Measurements from ENCODE around the gene NUP93. TPM values are rescaled to one million over a fixed set of nuclear protein-coding genes. Genes with fewer than 3 reads are reported as not detected.

The NUP93 gene
- total RNA-seq, 4 donors from 2014 or later, result 38.2 to 46.5 (median 41.2) TPM

GRCh38 chr16:56817938-56818337 is 88.0 kb downstream of the NUP93 start:
- peaks cover 0 to under 1% (median 0%) of the 10 kb centered on the region in 3 donors for H3K4me1 ChIP-seq
- DNase-seq, result no peak
- peaks cover 0 to 49% (median 4%) of the 10 kb centered on the region in 3 donors for H3K36me3 ChIP-seq
- no peak overlapping the region for H3K27ac ChIP-seq
- TF ChIP-seq, protein P1, sequence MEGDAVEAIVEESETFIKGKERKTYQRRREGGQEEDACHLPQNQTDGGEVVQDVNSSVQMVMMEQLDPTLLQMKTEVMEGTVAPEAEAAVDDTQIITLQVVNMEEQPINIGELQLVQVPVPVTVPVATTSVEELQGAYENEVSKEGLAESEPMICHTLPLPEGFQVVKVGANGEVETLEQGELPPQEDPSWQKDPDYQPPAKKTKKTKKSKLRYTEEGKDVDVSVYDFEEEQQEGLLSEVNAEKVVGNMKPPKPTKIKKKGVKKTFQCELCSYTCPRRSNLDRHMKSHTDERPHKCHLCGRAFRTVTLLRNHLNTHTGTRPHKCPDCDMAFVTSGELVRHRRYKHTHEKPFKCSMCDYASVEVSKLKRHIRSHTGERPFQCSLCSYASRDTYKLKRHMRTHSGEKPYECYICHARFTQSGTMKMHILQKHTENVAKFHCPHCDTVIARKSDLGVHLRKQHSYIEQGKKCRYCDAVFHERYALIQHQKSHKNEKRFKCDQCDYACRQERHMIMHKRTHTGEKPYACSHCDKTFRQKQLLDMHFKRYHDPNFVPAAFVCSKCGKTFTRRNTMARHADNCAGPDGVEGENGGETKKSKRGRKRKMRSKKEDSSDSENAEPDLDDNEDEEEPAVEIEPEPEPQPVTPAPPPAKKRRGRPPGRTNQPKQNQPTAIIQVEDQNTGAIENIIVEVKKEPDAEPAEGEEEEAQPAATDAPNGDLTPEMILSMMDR (IDR thresholded peaks at IDR 0.05), result no peak
- no peak for TF ChIP-seq POLR2A (IDR thresholded peaks at IDR 0.05)
- no peak overlapping the region for H3K4me3 ChIP-seq
- WGBS, 2 donors, result 94 to 100% methylated on average over 1 of the region's 1 CpG
- intact Hi-C loops (cut with DNase I), result no loop called here
- H3K27me3 ChIP-seq, result no peaks in the 10 kb centered on the region
- no peaks in the 10 kb centered on the region for H3K9me3 ChIP-seq

DNA sequence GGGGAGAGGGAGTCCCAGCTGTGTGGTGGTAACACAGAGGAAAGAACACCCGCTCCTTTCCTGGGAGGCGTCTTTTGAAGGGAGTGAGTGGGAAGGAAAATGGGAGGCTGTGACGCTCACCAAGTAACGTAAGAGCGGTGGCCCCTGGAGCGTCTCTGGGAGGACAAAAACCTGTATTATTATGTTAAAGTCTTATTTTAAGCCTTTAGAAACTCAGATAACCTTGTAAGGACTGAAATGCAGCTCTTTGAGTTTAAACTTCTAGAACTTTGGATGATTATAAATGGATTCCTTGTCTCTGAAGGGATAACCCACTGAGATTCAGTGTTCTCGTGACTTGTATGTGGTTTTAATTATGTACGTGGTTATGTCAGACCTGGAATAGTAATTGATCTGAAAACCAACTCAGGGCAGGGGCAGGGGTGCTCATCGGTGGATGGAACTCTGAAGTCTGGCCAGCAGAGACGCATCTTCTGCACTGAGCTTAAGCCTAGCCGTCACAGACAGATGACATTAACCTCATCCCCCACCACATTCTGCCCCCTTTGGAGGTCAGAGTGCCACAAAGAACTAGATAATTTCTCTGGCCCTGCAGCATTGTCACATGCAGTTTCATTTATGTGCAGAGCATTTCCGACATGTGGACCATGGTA is 93.3 kb downstream of the NUP93 start:
- Histone ChIP-seq H3K27ac (no peak overlapping the region), H3K4me1 (no peaks in the 10 kb centered on the region), H3K4me3 (no peak overlapping the region), H3K36me3 (peaks cover 0 to 93% (median 4%) of the 10 kb centered on the region in 3 donors), H3K9me3 (no peaks in the 10 kb centered on the region), H3K27me3 (no peaks in the 10 kb centered on the region)
- TF ChIP-seq, protein P1 (IDR thresholded peaks at IDR 0.05), result no peak
- TF ChIP-seq POLR2A (IDR thresholded peaks at IDR 0.05), result no peak
- WGBS, 2 donors, result 89 to 97% methylated on average over 10 to 12 of the region's 12 CpGs
- intact Hi-C loops (cut with DNase I), result no loop called here
- DNase-seq, result no peak

- H3K27ac ChIP-seq, result no peak overlapping the region
- intact Hi-C loops (cut with DNase I), result no loop called here
- no peaks in the 10 kb centered on the region for H3K4me1 ChIP-seq
- WGBS, 2 donors, result 64 to 70% methylated on average over 3 of the region's 3 CpGs
- no peaks in the 10 kb centered on the region for H3K9me3 ChIP-seq
- H3K4me3 ChIP-seq, result no peak overlapping the region
- DNase-seq, result no peak
- H3K36me3 ChIP-seq, result peaks cover 0 to 91% (median 3%) of the 10 kb centered on the region in 3 donors
- TF ChIP-seq POLR2A (IDR thresholded peaks at IDR 0.05), result no peak
- TF ChIP-seq, protein P1 (IDR thresholded peaks at IDR 0.05), result no peak
- H3K27me3 ChIP-seq, result no peaks in the 10 kb centered on the region
These were observed 94.4 kb downstream of the NUP93 start for GRCh38 chr16:56824331-56824730.

- H3K27me3 ChIP-seq, result no peaks in the 10 kb centered on the region
- no peak overlapping the region for H3K27ac ChIP-seq
- H3K4me1 ChIP-seq, result no peaks in the 10 kb centered on the region
- H3K9me3 ChIP-seq, result no peaks in the 10 kb centered on the region
- intact Hi-C loops (cut with DNase I), result no loop called here
- H3K36me3 ChIP-seq, result peaks cover 0 to 91% (median 0%) of the 10 kb centered on the region in 3 donors
- H3K4me3 ChIP-seq, result no peak overlapping the region
- no peak for TF ChIP-seq POLR2A (IDR thresholded peaks at IDR 0.05)
- TF ChIP-seq, protein P1 (IDR thresholded peaks at IDR 0.05), result no peak
- 83 to 94% methylated on average over 3 of the region's 3 CpGs for WGBS, 2 donors
- DNase-seq, result no peak
These were observed 94.9 kb downstream of the NUP93 start for GRCh38 chr16:56824804-56825203.

DNA sequence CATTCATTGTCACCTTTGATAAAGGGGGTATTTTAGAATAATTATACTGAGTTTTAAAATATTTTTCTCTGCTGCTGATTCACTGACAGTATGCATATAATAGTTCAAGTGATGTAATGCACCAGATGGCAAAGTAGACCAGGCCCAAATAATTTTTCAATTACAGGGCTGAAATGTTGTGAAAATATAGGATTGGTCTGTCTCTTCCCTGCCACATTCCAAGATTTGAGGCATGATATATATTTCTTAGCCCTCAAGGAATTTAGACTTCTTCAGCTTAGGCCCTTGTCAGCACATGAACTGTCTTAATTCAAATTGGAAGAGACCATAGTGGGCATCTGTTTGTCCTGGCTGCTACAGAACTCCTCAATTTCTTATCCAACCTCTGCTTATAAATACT is 95.9 kb downstream of the NUP93 start:
- H3K9me3 ChIP-seq, result no peaks in the 10 kb centered on the region
- H3K36me3 ChIP-seq, result peaks cover 0 to 91% (median 0%) of the 10 kb centered on the region in 3 donors
- DNase-seq, result no peak
- intact Hi-C loops (cut with DNase I), result no loop called here
- no peaks in the 10 kb centered on the region for H3K27me3 ChIP-seq
- no peak overlapping the region for H3K4me3 ChIP-seq
- H3K27ac ChIP-seq, result no peak overlapping the region
- TF ChIP-seq, protein P1 (IDR thresholded peaks at IDR 0.05), result no peak
- no peak for TF ChIP-seq POLR2A (IDR thresholded peaks at IDR 0.05)
- no peaks in the 10 kb centered on the region for H3K4me1 ChIP-seq
